ENCODE data around the gene P2RX6. TPM values are rescaled to one million over a fixed set of nuclear protein-coding genes. Genes with fewer than 3 reads are reported as not detected.

P2RX6 gene
- total RNA-seq, 1 experiment from 2014 or later = 2.7 TPM

- in situ Hi-C loops (cut with HindIII; ENCODE audit: low pct_unique_long_range_greater_than_20kb, low sequenced_read_pairs) = no loop called here
- no peak for DNase-seq (ENCODE audit: low read depth, low spot score)
Measured at GRCh38 chr22:21076912-21077625, 62.1 kb downstream of the P2RX6 start.

Small RNAs within 50 kb of the gene (small RNA-seq; reads per million reads assigned to genes)
- 0 reads per million in 2 experiments for gene MIR649

Other genes with a start within 250 kb of the P2RX6 start
- gene SERPIND1, start 241.1 kb upstream of the P2RX6 start, total RNA-seq (2014; rRNA removed; shearing (Covaris generic)) = 0.34 TPM in 1 of 2 replicates, not detected in the other
- gene PI4KA, start 156.4 kb upstream of the P2RX6 start, total RNA-seq (2014; rRNA removed; shearing (Covaris generic)) = 29.3 and 33.6 TPM in 2 replicates
- 10.0 and 10.7 TPM in 2 replicates for gene SNAP29, start 156.2 kb upstream of the P2RX6 start, total RNA-seq (2014; rRNA removed; shearing (Covaris generic))
- gene CRKL, start 97.8 kb upstream of the P2RX6 start, total RNA-seq (2014; rRNA removed; shearing (Covaris generic)) = 33.5 and 36.3 TPM in 2 replicates
- gene AIFM3, start 47.9 kb upstream of the P2RX6 start, total RNA-seq (2014; rRNA removed; shearing (Covaris generic)) = 3.2 and 3.9 TPM in 2 replicates
- 34.1 and 36.7 TPM in 2 replicates for gene LZTR1, start 32.9 kb upstream of the P2RX6 start, total RNA-seq (2014; rRNA removed; shearing (Covaris generic))
- gene THAP7, start 13.0 kb upstream of the P2RX6 start, total RNA-seq (2014; rRNA removed; shearing (Covaris generic)) = 50.2 and 55.3 TPM in 2 replicates
- 2.0 and 2.9 TPM in 2 replicates for gene SLC7A4, start 17.4 kb downstream of the P2RX6 start, total RNA-seq (2014; rRNA removed; shearing (Covaris generic))
- gene LRRC74B, start 30.8 kb downstream of the P2RX6 start, total RNA-seq (2014; rRNA removed; shearing (Covaris generic)) = 0.03 TPM in 1 of 2 replicates, not detected in the other